Testis (tissue), 3 donors: ENCODE results near the gene TSC22D1. TPM values are rescaled to one million over a fixed set of nuclear protein-coding genes. Genes with fewer than 3 reads are reported as not detected.

Experiments used
- DNase-seq: peaks from one replicate; pipeline ENCODE4 v3.0.0-alpha.2; 2019
- H3K27ac ChIP-seq, 2 donors: fragments of 200-600 bp; sonication (generic); one replicate each; pipeline ENCODE4 v1.5.1; 2019
- H3K27me3 ChIP-seq: fragments of 200-600 bp; sonication (generic); one replicate; pipeline ENCODE4 v1.5.1; 2019
- H3K36me3 ChIP-seq: fragments of 200-600 bp; sonication (generic); one replicate; pipeline ENCODE4 v1.5.1; 2017; ENCODE audit warnings: low read depth; ENCODE audit errors: missing control alignments
- H3K4me1 ChIP-seq: fragments of 200-600 bp; sonication (generic); one replicate; pipeline ENCODE4 v1.5.1; 2019
- H3K4me3 ChIP-seq, 2 donors: fragments of 200-600 bp; sonication (generic); one replicate each; pipeline ENCODE4 v1.5.1; 2017 to 2019
- H3K9me3 ChIP-seq: fragments of 200-600 bp; sonication (generic); one replicate; pipeline ENCODE4 v1.5.1; 2017
- CTCF ChIP-seq, 3 experiments: fragments of 450-650 bp in 2 of 3; fragments of 200-600 bp in 1 of 3; sonication (generic) in 1 of 3; IDR thresholded peaks; one replicate each; pipeline ENCODE4 v1.5.1; 2016 to 2019; ENCODE audit warnings: antibody characterized with exemption in 3 of 3, mild to moderate bottlenecking in 2 of 3, moderate library complexity in 1 of 3
- POLR2A ChIP-seq: fragments of 450-650 bp; IDR thresholded peaks from one replicate; pipeline ENCODE4 v1.6.1; 2017; ENCODE audit warnings: antibody characterized with exemption, mild to moderate bottlenecking, moderate library complexity
- WGBS, 2 donors: methylation state at CpG; one replicate each; pipeline ENCODE4 v1.1.5; 2018; 5-methylcytosine and 5-hydroxymethylcytosine counted together
- intact Hi-C: fragments of 100-400 bp; cut with DNase I; formaldehyde crosslinking; loops from one replicate; pipeline ENCODE4 v1.15.1; 2023; ENCODE audit warnings: low total_unique reads
- polyA plus RNA-seq: library from polyadenylated mRNA; stranded (reverse); fragments of 350-450 nt; fragmentation: Illumina TruSeq; extraction: RNeasy Lipid Tissue Mini Kit (QIAGEN cat#74804); gene quantifications from one replicate; pipeline ENCODE4 v1.2.3, GENCODE V29; 2014; ENCODE audit warnings: low read depth, low replicate concordance; ENCODE audit not compliant: insufficient read depth
- total RNA-seq, 2 donors: library from RNA; depleted of rRNA; stranded (reverse); fragments of >200 nt; gene quantifications; one replicate each; pipeline ENCODE4 v1.2.3, GENCODE V29; 2016

The TSC22D1 gene
- total and polyA plus RNA-seq, 3 donors from 2014 or later = 189 to 227 (median 193) TPM

- intact Hi-C loops = no loop called here
- no peak for DNase-seq
- H3K27me3 ChIP-seq = no peaks in the 10 kb centered on the region
- WGBS, 2 donors = 78 to 88% methylated on average over 7 to 13 of the region's 13 CpGs
- no peaks in the 10 kb centered on the region for H3K4me1 ChIP-seq
- no peaks in the 10 kb centered on the region for H3K36me3 ChIP-seq
- TF ChIP-seq CTCF (IDR thresholded peaks at IDR 0.05) = no peak
- TF ChIP-seq POLR2A = no peak
- H3K4me3 ChIP-seq = peak overlapping the region; percentile 32 to 53
- no peaks in the 10 kb centered on the region for H3K9me3 ChIP-seq
- H3K27ac ChIP-seq = no peak overlapping the region
Observed at GRCh38 chr13:44413095-44413494, 163.0 kb downstream of the TSC22D1 start.

- H3K9me3 ChIP-seq = no peaks in the 10 kb centered on the region
- H3K36me3 ChIP-seq = no peaks in the 10 kb centered on the region
- H3K4me1 ChIP-seq = no peaks in the 10 kb centered on the region
- no peak overlapping the region for H3K4me3 ChIP-seq
- no peaks in the 10 kb centered on the region for H3K27me3 ChIP-seq
- H3K27ac ChIP-seq = no peak overlapping the region
- DNase-seq = no peak
- intact Hi-C loops = no loop called here
- no peak for TF ChIP-seq CTCF (IDR thresholded peaks at IDR 0.05)
- 61 to 76% methylated on average over 16 of the region's 16 CpGs for whole genome bisulfite sequencing, 2 donors
Observed at GRCh38 chr13:44412346-44412935, 163.7 kb downstream of the TSC22D1 start.

- no peaks in the 10 kb centered on the region for H3K9me3 ChIP-seq
- no peak overlapping the region for H3K4me3 ChIP-seq
- H3K36me3 ChIP-seq = no peaks in the 10 kb centered on the region
- no peaks in the 10 kb centered on the region for H3K27me3 ChIP-seq
- TF ChIP-seq POLR2A (no peak), CTCF (IDR thresholded peaks at IDR 0.05) (no peak)
- no peaks in the 10 kb centered on the region for H3K4me1 ChIP-seq
- no peak overlapping the region for H3K27ac ChIP-seq
- WGBS, 2 donors = 48 to 71% methylated on average over 2 of the region's 2 CpGs
- intact Hi-C loops = no loop called here
- DNase-seq = no peak
Observed at GRCh38 chr13:44411841-44412240, 164.3 kb downstream of the TSC22D1 start.

- no peaks in the 10 kb centered on the region for H3K36me3 ChIP-seq
- intact Hi-C loops = no loop called here
- no peak overlapping the region for H3K4me3 ChIP-seq
- 82 to 91% methylated on average over 6 of the region's 6 CpGs for WGBS, 2 donors
- TF ChIP-seq POLR2A (no peak), CTCF (IDR thresholded peaks at IDR 0.05) (no peak)
- H3K4me1 ChIP-seq = no peaks in the 10 kb centered on the region
- H3K27ac ChIP-seq = no peak overlapping the region
- no peak for DNase-seq
- no peaks in the 10 kb centered on the region for H3K27me3 ChIP-seq
- no peaks in the 10 kb centered on the region for H3K9me3 ChIP-seq
Observed at GRCh38 chr13:44410328-44410859, 165.7 kb downstream of the TSC22D1 start.

GRCh38 chr13:44409595-44409994, 166.5 kb downstream of the TSC22D1 start:
- Histone ChIP-seq H3K36me3 (no peaks in the 10 kb centered on the region), H3K4me1 (peaks cover 5% of the 10 kb centered on the region), H3K27ac (no peak overlapping the region), H3K9me3 (no peaks in the 10 kb centered on the region), H3K27me3 (no peaks in the 10 kb centered on the region), H3K4me3 (no peak overlapping the region)
- 87 to 91% methylated on average over 4 of the region's 4 CpGs for WGBS, 2 donors
- DNase-seq = no peak
- intact Hi-C loops = no loop called here
- TF ChIP-seq POLR2A (no peak), CTCF (IDR thresholded peaks at IDR 0.05) (no peak)
